ENCODE data around the gene CBLIF. TPM values are rescaled to one million over a fixed set of nuclear protein-coding genes. Genes with fewer than 3 reads are reported as not detected.
"Not testable (repeated sequence)": the region's sequence is repeated elsewhere in the genome, so short reads cannot be mapped to it uniquely, and the experiment has no call there.

The CBLIF gene
- total and polyA plus RNA-seq, 8 donors = 0.05 to 2.1 (median 0.58) TPM; not detected in 4

GRCh38 chr11:59862252-59862651 is 17.0 kb upstream of the CBLIF start:
- Histone ChIP-seq H3K9me3 (no peaks in the 10 kb centered on the region), H3K27me3 (no peaks in the 10 kb centered on the region), H3K4me3 (no peak overlapping the region), H3K4me1 (peaks cover 0 to 19% (median 0%) of the 10 kb centered on the region in 3 donors), H3K27ac (no peak overlapping the region), H3K36me3 (no peaks in the 10 kb centered on the region)
- WGBS, 2 donors = 73 to 85% methylated on average over 3 of the region's 3 CpGs
- intact Hi-C loops (cut with DNase I) = no loop called here
- no peak for FAIRE-seq
- no peak for DNase-seq
- TF ChIP-seq CTCF (IDR thresholded peaks at IDR 0.05) = no peak
- no peak for ATAC-seq

DNA sequence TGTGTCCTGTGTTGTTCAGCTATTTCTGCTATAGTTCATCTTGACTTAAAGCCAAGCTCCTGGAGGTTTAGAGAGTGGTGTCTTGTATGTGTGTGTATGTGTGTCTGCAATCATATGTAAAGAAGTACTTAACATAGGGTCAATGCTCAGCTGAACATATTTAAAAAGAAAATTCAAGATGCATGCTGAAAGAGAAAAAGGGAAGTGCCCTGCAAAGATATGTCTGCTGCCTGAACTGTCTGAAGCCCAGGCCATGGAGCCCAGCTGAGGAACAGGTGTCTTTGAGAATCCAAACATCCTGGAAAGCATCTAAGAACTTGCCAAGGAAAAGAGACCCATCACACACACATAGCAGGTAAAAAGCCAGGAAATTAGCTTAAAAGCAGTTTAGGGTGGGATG is 14.4 kb upstream of the CBLIF start:
- ATAC-seq (no peak), DNase-seq (no peak), FAIRE-seq (no peak)
- no peak for TF ChIP-seq CTCF (IDR thresholded peaks at IDR 0.05)
- no peaks in the 10 kb centered on the region for H3K36me3 ChIP-seq
- H3K9me3 ChIP-seq = no peaks in the 10 kb centered on the region
- no peaks in the 10 kb centered on the region for H3K27me3 ChIP-seq
- H3K4me3 ChIP-seq = no peak overlapping the region
- H3K27ac ChIP-seq = no peak overlapping the region
- intact Hi-C loops (cut with DNase I) = no loop called here
- H3K4me1 ChIP-seq = peaks cover 0 to 11% (median 3%) of the 10 kb centered on the region in 3 donors

DNA sequence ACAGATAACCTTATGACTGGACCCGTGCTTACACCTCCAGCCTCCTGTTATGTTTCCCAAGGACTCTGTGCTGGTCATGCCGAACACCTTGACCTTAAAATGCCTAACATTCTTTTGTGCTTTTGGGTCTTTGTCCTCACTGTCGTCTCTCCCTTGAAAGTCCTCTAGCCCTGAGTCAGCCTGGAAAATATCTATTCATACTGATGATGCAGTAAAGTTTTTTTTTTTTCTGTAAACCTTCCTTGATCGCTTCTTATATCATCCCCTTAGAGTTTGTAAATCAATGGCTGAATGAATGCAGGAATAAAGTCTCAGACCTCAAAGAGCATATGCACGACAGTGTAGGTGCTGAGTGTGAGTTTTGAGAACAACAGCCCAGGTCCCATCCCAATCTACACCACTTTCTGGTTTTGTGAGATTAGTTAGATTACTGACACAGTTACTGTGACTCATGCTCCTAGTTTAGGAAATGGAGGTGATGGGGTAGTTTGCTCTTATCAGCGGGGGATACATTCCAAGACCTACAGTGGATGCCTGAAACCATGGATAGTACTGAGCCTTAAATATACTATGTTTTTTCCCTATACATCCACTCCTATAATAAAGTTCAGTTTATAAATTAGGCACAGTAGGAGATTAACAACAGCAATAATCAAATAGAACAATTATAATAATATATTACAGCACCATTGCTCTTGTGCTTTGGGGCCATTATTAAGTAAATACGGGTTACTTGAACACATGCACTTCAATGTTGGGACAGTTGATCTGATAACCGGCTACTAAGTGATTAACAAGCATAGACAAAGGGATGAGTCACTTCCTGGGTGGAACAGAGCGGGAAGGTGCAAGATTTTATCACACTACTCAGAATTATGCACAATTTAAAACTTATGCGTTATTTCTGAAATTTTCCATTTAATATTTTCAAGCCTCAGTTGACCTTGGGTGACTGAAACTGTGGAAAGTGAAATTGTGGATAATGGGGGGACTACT is 12.4 kb upstream of the CBLIF start:
- Histone ChIP-seq H3K27me3 (no peaks in the 10 kb centered on the region), H3K27ac (peak overlapping the region in 1 of 4 donors; percentile 15), H3K4me1 (peaks cover 0 to 8% (median 4%) of the 10 kb centered on the region in 3 donors), H3K36me3 (no peaks in the 10 kb centered on the region), H3K4me3 (no peak overlapping the region), H3K9me3 (no peaks in the 10 kb centered on the region)
- no peak for DNase-seq
- intact Hi-C loops (cut with DNase I) = no loop called here
- no peak for FAIRE-seq
- ATAC-seq = peak in 1 of 4 donors; percentile 81
- TF ChIP-seq CTCF (IDR thresholded peaks at IDR 0.05) = no peak
- WGBS, 2 donors = 61 to 68% methylated on average over 10 of the region's 10 CpGs

DNA sequence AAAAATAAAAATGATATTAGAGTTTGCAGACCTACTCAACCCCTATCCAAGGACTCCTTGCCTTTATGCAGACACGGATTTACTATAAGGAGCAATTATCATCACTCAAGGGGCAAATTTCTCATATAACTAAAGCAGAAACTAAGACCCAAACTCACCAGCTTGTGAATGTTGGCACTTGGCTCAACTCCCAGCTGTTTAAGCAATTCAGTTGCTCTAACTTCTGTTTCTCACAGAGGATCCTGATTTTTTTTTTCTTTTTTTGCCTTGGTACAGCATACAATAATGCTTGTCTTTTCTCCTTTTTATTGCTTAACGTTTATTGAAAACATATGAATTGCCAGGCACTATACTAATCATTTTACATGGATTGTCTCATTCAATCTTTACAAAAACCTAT is 9.6 kb upstream of the CBLIF start:
- DNase-seq = no peak
- H3K4me3 ChIP-seq = no peak overlapping the region
- H3K9me3 ChIP-seq = no peaks in the 10 kb centered on the region
- H3K27ac ChIP-seq = no peak overlapping the region
- WGBS, 2 donors = 6 to 19% methylated on average over 2 of the region's 2 CpGs
- no peaks in the 10 kb centered on the region for H3K27me3 ChIP-seq
- intact Hi-C loops (cut with DNase I) = no loop called here
- peak in 1 of 4 donors; percentile 37 for ATAC-seq
- peaks cover 0 to 9% (median 4%) of the 10 kb centered on the region in 3 donors for H3K4me1 ChIP-seq
- FAIRE-seq = no peak
- no peak for TF ChIP-seq CTCF (IDR thresholded peaks at IDR 0.05)
- H3K36me3 ChIP-seq = no peaks in the 10 kb centered on the region

GRCh38 chr11:59851416-59851815 is 6.1 kb upstream of the CBLIF start:
- H3K36me3 ChIP-seq; ATAC-seq; H3K9me3 ChIP-seq; intact Hi-C loops (cut with DNase I); H3K27ac ChIP-seq; FAIRE-seq; H3K27me3 ChIP-seq; DNase-seq; H3K4me3 ChIP-seq: not testable (repeated sequence)
- WGBS, 2 donors = 85 to 87% methylated on average over 5 of the region's 5 CpGs
- peaks cover 0 to 13% (median 4%) of the 10 kb centered on the region in 3 donors for H3K4me1 ChIP-seq

- H3K4me3 ChIP-seq; DNase-seq; FAIRE-seq; ATAC-seq; H3K9me3 ChIP-seq; H3K27me3 ChIP-seq; intact Hi-C loops (cut with DNase I); H3K36me3 ChIP-seq: not testable (repeated sequence)
- Histone ChIP-seq H3K4me1 (peaks cover 0 to 23% (median 0%) of the 10 kb centered on the region in 3 donors), H3K27ac (peak overlapping the region in 3 of 4 donors; percentile 48 to 73 (median 65))
- WGBS, 2 donors = 83 to 89% methylated on average over 2 of the region's 2 CpGs
Measured at GRCh38 chr11:59849551-59849950, 4.3 kb upstream of the CBLIF start.

Measured in pancreas (tissue), 10 donors.